NCI-H1694 (cell line): Measurements from ENCODE around the gene CPNE8.

Experiments
- DNase-seq: peaks from one replicate; lab custom pipeline; 2025; lab: John Stamatoyannopoulos, UW

CPNE8 gene

DNA sequence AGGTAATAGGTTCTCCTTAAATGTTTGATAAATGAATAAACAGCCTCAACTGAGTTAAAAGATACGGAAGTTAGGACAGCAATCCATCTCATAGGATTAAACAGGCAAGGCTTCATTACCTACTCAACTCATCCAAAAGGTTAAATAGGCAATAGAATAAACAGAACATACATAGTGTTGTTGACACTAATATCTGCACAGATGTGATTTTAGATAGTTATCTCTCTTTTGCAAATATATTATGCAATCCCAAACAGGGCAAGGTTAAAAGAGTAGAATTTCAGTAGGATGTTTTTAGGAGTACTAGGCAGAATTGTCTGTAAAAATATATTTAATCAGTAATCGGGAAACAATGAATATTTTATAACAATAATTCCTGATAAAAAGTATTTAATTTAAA lies 276.3 kb downstream of the CPNE8 start:
- DNase-seq = no peak

DNA sequence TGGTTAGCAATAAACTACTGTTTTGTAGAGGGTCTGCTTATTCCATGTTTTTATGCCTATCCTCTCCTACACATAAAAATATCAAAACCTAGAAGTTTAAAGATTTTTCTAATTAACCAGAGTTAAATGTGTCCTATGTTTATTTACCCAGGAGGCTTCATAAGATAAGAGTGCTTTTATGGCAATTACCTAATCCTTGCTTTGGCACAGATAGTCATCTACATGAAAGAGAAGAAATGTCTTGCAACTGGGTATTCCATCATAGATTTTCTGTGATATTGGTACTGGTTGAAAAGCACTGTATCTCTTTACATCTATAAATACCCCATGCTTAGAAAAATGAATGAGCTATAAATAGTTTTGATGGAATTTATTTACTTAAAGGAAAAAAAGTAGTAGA lies 277.1 kb downstream of the CPNE8 start:
- no peak for DNase-seq

GRCh38 chr12:38625306-38625705 lies 280.1 kb downstream of the CPNE8 start:
- DNase-seq = no peak

DNA sequence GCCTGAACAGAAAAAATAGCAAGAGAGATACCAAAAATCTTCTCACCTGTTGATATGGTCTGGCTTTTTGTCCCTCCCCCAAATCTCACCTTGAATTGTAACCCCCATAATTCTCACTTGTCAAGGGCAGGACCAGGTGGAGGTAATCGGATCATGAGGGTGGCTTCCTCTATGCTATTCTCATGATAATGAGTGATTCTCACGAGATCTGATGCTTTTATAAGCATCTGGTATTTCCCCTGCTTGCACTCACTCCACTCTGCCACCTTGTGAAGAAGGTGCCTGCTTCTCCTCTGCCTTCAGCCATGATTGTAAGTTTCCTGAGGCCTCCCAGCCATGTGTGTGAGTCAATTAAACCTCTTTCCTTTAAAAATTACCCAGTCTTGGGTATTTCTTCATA lies 291.2 kb downstream of the CPNE8 start:
- DNase-seq = no peak

DNA sequence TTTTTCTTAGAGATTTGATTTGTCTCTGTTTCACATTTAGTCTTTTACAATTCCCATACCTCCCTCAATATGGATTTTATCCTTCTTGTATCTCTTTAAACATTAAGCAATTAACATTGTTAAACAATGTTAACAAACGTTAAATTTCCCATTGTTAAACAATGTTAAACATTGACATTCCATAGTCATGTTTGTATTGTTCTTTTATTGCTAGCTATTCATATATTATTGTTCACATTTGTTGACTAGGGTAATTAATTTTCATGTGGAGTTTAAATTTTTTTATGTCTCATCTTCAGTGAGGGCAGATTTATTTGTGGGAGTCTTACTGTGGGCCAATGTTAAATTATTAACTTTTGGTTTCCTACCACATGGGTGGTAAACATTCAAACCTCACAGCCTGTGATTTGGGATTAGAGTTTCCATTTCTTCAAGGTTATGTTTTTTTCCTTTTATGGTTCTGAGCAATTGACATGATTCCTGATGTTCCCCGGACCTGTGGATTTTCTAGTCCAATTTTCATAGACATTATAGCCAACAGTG lies 294.5 kb downstream of the CPNE8 start:
- no peak for DNase-seq

GRCh38 chr12:38607295-38607694 lies 298.1 kb downstream of the CPNE8 start:
- no peak for DNase-seq
